Parathyroid adenoma (tissue), 2 donors: ENCODE measurements around the gene PRKD2.
"Not testable (repeated sequence)": the region's sequence is repeated elsewhere in the genome, so short reads cannot be mapped to it uniquely, and the experiment has no call there.

Experiments used
- H2AFZ ChIP-seq: fragments of 300-600 bp; sonication (generic); one replicate; pipeline ENCODE4 v1.7.0; 2017; ENCODE audit warnings: antibody characterized with exemption, mild to moderate bottlenecking
- H3K27ac ChIP-seq: fragments of 300-600 bp; sonication (generic); one replicate; pipeline ENCODE4 v1.7.0; 2017
- H3K27me3 ChIP-seq: fragments of 300-600 bp; sonication (generic); one replicate; pipeline ENCODE4 v1.7.0; 2017; ENCODE audit warnings: low read length; ENCODE audit not compliant: control insufficient read depth, insufficient read depth
- H3K36me3 ChIP-seq: fragments of 300-600 bp; sonication (generic); one replicate; pipeline ENCODE4 v1.7.0; 2017; ENCODE audit warnings: low read length; ENCODE audit not compliant: control insufficient read depth, insufficient read depth
- H3K4me1 ChIP-seq: fragments of 300-600 bp; sonication (generic); one replicate; pipeline ENCODE4 v1.7.0; 2017; ENCODE audit warnings: control low read depth
- H3K4me2 ChIP-seq: fragments of 300-600 bp; sonication (generic); one replicate; pipeline ENCODE4 v1.7.0; 2017; ENCODE audit warnings: low read length
- H3K4me3 ChIP-seq: fragments of 300-600 bp; sonication (generic); one replicate; pipeline ENCODE4 v1.7.0; 2017; ENCODE audit warnings: low read depth, low read length
- H3K79me2 ChIP-seq: fragments of 300-600 bp; sonication (generic); one replicate; pipeline ENCODE4 v1.7.0; 2017; ENCODE audit warnings: control low read depth
- H3K9ac ChIP-seq: fragments of 300-600 bp; sonication (generic); one replicate; pipeline ENCODE4 v1.7.0; 2017; ENCODE audit warnings: mild to moderate bottlenecking
- H3K9me3 ChIP-seq: fragments of 300-600 bp; sonication (generic); one replicate; pipeline ENCODE4 v1.7.0; 2017; ENCODE audit warnings: low read length; ENCODE audit not compliant: control insufficient read depth
- CTCF ChIP-seq: fragments of 300-600 bp; sonication (generic); IDR thresholded peaks from one replicate; pipeline ENCODE4 v1.7.0; 2017; ENCODE audit warnings: antibody characterized with exemption, mild to moderate bottlenecking
- donor health status: primary hyperparathyroidism.

The PRKD2 gene

GRCh38 chr19:46634045-46634655 lies 82.8 kb downstream of the PRKD2 start:
- H3K27ac ChIP-seq, result no peak overlapping the region
- no peaks in the 10 kb centered on the region for H3K36me3 ChIP-seq
- H3K9ac ChIP-seq, result no peak overlapping the region
- no peaks in the 10 kb centered on the region for H3K9me3 ChIP-seq
- H3K79me2 ChIP-seq, result no peaks in the 10 kb centered on the region
- peaks cover 6% of the 10 kb centered on the region for H3K4me1 ChIP-seq
- H3K4me3 ChIP-seq, result peak overlapping the region; percentile 43
- no peaks in the 10 kb centered on the region for H3K27me3 ChIP-seq
- no peak for TF ChIP-seq CTCF
- peak overlapping the region; percentile 96 for H3K4me2 ChIP-seq
- H2AFZ ChIP-seq, result peak overlapping the region; percentile 74

GRCh38 chr19:46633130-46633529 lies 83.8 kb downstream of the PRKD2 start:
- no peaks in the 10 kb centered on the region for H3K27me3 ChIP-seq
- H3K4me3 ChIP-seq, result no peak overlapping the region
- H3K9me3 ChIP-seq, result no peaks in the 10 kb centered on the region
- TF ChIP-seq CTCF, result no peak
- no peak overlapping the region for H3K27ac ChIP-seq
- no peaks in the 10 kb centered on the region for H3K79me2 ChIP-seq
- H3K4me1 ChIP-seq, result peaks cover 6% of the 10 kb centered on the region
- no peak overlapping the region for H3K4me2 ChIP-seq
- no peaks in the 10 kb centered on the region for H3K36me3 ChIP-seq
- H2AFZ ChIP-seq, result no peak overlapping the region
- H3K9ac ChIP-seq, result no peak overlapping the region

GRCh38 chr19:46631481-46631880 lies 85.4 kb downstream of the PRKD2 start:
- Histone ChIP-seq H3K79me2 (no peaks in the 10 kb centered on the region), H2AFZ (no peak overlapping the region), H3K4me1 (peaks cover 6% of the 10 kb centered on the region), H3K9me3 (no peaks in the 10 kb centered on the region), H3K4me3 (no peak overlapping the region), H3K9ac (no peak overlapping the region), H3K27ac (no peak overlapping the region), H3K36me3 (no peaks in the 10 kb centered on the region), H3K4me2 (no peak overlapping the region), H3K27me3 (no peaks in the 10 kb centered on the region)
- no peak for TF ChIP-seq CTCF

GRCh38 chr19:46630586-46631205 lies 86.2 kb downstream of the PRKD2 start:
- H2AFZ ChIP-seq, result no peak overlapping the region
- no peak for TF ChIP-seq CTCF
- no peaks in the 10 kb centered on the region for H3K27me3 ChIP-seq
- H3K4me3 ChIP-seq, result no peak overlapping the region
- H3K4me1 ChIP-seq, result peaks cover 6% of the 10 kb centered on the region
- H3K9me3 ChIP-seq, result no peaks in the 10 kb centered on the region
- H3K27ac ChIP-seq, result no peak overlapping the region
- H3K9ac ChIP-seq, result no peak overlapping the region
- H3K4me2 ChIP-seq, result no peak overlapping the region
- H3K79me2 ChIP-seq, result no peaks in the 10 kb centered on the region
- H3K36me3 ChIP-seq, result no peaks in the 10 kb centered on the region

- no peak for TF ChIP-seq CTCF
- no peak overlapping the region for H3K4me2 ChIP-seq
- no peaks in the 10 kb centered on the region for H3K9me3 ChIP-seq
- H3K27ac ChIP-seq, result no peak overlapping the region
- H3K36me3 ChIP-seq, result no peaks in the 10 kb centered on the region
- no peaks in the 10 kb centered on the region for H3K79me2 ChIP-seq
- no peaks in the 10 kb centered on the region for H3K27me3 ChIP-seq
- peaks cover 4% of the 10 kb centered on the region for H3K4me1 ChIP-seq
- no peak overlapping the region for H3K4me3 ChIP-seq
- H2AFZ ChIP-seq, result no peak overlapping the region
- H3K9ac ChIP-seq, result no peak overlapping the region
Measured at GRCh38 chr19:46629546-46630025, 87.3 kb downstream of the PRKD2 start.

- H3K4me1 ChIP-seq, H3K79me2 ChIP-seq, H3K4me3 ChIP-seq, H3K36me3 ChIP-seq, H3K9ac ChIP-seq, H2AFZ ChIP-seq, H3K27me3 ChIP-seq, H3K9me3 ChIP-seq, H3K27ac ChIP-seq, H3K4me2 ChIP-seq: not testable (repeated sequence)
Measured at GRCh38 chr19:46628970-46629369, 87.9 kb downstream of the PRKD2 start.
